Medulla oblongata (tissue), 1 donor: ENCODE data around the gene ZFP36L2.
"Not testable (repeated sequence)": the region's sequence is repeated elsewhere in the genome, so short reads cannot be mapped to it uniquely, and the experiment has no call there.

Experiments used
- DNase-seq: peaks from one replicate; pipeline ENCODE4 v3.0.0-alpha.2; 2015; ENCODE audit errors: extremely low spot score

ZFP36L2 gene

DNA sequence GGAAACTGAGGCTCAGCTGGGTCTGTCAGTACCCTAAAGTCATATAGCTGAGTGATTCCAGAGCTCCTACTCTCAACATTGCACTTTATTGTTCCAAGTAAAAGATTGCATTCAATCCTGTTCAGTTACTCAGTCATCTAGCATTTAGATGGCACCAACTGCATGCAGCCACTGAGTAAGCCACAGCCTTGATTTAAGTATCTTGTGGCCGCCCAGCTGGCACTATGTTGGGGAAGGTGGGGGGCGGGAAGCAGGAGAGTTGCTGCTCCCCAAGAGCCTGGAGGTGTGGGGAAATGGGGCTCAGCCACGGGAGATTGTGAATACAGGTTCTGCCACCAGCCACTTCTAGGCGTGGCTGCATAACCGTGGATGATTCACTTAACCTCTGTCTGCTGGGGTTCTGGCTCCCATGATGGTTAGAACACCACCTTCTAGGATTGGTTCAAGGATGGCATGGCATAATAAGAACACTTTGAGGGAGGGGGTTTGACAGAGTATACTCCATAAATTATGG, 17.1 kb downstream of the ZFP36L2 start:
- no peak for DNase-seq

DNA sequence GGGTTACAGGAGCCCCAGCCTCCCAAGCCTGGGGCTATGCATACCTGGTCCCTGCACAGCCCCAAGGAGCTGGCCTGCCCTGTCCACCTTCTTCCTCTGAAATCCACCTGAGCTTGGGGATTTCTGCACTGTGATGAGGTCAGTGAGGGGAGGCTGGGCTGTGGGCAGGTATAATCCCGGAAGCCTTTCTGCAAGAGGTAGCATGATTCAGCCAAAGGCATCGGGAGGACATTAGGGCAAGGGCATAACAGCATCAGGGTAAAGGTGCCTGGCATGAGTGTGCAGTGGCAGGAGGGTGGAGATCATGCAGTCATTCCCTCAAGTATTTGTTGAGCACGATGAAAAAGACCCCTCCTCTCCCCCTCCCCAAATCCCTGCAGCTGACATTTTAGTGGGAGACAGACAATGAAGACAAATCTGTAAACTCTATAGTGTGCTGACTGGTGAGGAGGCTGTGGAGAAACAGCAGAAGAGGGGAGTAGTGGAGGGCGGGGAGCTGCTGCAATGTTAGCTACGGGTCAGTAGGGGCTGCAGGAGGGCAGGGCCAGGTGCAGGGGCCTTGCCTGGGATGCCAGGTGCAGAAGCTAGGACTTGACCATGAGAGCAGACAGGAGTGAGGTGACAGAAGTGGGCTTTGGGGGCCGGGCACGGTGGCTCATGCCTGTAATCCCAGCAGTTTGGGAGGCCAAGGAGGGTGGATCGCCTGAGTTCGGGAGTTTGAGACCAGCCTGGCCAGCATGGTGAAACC, 18.7 kb downstream of the ZFP36L2 start:
- no peak for DNase-seq

DNA sequence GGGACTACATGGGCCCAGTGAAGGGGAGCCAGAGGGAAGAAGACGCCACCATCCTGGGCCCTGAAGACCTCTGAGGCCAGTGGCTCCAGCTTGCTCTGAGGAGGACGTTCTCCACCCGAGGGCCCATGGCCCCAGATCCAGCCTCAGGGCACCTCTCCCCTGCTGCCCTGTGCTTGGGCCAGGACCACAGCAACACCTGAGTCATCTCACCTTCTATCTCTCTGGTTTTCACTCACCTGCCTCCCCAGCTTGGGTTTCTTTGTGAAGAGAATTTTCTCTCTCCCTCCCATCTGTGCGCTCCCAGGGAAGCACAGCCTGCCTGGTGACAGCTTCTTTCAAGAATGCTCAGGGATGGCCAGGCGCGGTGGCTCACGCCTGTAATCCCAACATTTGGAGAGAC, 19.8 kb downstream of the ZFP36L2 start:
- no peak for DNase-seq

DNA sequence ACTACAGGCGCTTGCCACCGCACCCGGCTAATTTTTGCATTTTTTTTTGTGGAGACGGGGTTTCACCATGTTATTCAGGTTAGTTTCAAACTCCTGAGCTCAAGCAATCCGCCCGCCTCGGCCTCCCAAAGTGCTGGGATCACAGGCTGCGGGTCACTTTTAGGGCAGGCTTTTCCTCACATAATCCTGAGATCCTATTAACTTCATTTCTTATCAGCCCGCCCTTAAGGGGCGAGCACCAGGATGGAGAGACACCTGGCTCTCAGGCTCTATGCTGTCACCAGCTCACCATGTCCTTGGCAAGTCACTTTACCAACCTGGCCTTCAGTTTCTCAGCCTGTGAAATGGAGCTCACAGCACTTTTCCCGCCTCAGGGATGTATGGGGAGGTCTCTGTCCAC, 23.0 kb downstream of the ZFP36L2 start:
- DNase-seq, result no peak

DNA sequence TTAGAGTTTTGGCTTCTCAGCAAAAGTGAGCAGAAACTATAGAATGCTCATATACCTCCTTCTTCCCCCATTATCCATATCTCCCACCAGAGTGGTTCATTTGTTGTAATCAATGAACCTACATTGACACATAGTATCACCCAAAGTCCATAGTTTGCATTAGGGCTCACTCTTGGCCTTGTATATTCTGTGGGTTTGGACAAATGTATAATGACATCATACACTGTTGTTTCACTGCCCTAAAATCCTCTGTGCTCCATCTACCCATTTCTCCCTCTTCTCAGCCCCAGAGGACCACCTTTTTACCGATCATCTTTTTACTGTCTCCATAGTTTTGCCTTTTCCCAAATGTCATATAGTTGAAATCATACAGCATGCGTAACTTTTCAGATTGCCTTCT, 24.1 kb downstream of the ZFP36L2 start:
- no peak for DNase-seq

DNA sequence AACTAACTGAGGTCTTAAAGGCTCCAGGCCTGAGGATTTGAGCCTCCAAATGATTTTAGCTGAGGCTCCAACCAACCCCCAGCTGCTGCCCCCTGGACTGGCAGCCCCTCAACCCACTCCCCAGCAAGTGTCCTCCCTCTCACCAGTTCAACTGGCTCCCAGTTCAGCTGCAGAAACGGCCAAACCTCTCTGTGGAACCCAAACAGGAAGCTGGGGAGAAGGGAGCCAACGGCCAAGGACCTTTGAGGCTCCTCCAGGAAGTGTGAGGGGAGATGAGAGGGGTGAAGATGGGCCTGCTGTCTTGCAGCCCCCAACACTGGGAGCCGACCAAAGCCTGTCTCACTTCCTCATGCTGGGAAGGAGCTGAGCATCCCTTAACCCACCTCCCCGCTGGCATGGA, 24.9 kb downstream of the ZFP36L2 start:
- DNase-seq, result no peak

DNA sequence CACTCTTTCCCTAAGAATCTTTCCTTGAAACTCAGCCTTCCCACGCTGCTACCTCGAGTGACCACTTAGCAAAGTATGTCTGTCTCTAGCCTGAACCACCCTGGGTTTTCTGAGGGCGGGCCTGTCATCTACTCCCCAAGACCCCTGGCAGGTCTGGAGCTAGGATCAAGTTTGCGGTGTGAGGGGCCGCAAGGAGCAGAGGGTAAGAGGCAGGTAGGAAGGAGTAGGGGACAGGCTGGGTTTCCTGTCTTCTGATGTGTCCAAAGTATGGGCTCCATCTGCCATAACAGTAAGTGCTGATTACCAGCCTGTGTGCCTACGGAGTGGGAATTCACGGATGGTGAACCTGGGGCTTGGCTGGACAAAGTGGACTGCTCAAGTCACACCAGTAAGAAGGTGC, 25.4 kb downstream of the ZFP36L2 start:
- no peak for DNase-seq

DNA sequence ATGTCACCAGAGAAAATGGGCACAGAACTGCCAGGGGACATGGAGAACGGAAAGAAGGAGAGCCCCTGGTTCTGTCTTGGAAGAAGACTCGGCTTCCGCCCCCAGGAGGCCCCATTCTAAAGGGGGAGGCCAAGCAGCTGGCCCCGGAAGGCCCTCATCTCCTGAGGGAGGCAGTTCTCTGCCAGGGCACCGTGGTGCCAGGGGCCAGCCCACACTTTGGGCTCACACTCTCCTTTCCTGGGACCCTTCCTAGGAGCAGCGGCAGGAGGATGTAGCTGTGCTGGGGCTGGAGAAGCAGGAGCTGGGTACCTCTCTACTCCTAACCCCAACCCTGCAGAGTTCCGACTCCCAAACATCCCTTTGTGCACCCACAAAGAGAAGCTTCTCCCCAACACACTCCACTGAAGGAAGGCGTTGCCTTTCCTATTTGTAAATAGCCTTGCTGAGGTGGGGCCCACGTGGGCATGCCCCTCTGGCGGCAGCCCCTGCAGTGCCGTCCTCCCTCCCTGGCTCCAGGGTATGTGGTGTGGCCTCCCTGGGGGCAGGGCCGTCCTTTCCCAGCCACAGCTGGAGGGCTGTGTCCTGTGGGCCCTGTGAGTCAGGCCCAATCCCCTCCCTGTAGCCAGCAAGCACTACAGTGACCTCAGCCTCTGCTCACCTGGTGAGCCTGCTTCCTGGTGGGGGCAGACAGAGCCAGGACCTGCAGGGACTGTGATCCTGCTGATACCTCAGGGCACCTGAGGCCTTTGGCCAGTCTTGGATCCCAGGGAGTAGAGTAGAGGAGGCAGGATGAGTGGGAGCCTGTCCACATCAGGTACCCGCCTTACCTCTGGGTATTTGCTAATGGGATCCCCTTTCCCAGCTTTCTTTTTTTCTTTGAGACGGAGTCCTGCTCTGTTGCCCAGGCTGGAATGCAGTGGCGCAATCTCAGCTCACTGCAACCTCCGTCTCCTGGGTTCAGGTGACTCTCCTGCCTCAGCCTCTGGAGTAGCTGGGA, 26.6 kb downstream of the ZFP36L2 start:
- DNase-seq, result no peak

DNA sequence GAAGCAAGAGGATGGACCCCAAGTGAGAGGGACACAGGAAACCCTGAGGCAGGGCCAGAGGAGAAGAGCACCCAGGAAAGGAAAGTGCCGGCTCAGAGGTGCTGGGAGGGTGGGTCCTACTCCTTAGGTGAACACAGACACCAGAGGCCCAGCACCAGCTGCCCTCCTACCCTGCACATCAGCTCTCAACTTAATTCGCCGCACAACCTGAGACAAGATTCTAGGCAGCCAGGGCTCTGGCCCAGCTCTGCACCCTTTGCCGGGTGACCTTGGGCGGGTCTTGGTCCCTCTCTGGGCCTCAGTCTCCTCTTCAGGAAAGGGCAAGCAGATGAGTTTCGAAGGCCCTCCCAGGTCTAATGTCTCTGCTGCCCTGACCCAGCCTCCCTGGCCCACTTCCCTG, 28.1 kb downstream of the ZFP36L2 start:
- no peak for DNase-seq

DNA sequence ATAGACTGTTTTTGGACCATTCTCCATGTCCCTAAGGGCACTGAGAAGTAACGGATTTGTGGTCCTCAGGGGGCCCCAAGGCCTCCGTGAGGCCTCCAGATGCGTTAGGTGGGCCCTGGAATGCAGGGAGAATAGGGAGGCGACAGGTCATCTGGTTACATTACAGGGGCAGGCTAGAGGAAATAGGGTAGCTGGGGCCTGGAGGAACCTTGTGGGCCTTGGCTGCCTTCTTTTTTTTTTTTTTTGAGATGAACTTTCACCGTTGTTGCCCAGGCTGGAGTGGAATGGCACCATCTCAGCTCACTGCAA, 28.9 kb downstream of the ZFP36L2 start:
- DNase-seq, result no peak

DNA sequence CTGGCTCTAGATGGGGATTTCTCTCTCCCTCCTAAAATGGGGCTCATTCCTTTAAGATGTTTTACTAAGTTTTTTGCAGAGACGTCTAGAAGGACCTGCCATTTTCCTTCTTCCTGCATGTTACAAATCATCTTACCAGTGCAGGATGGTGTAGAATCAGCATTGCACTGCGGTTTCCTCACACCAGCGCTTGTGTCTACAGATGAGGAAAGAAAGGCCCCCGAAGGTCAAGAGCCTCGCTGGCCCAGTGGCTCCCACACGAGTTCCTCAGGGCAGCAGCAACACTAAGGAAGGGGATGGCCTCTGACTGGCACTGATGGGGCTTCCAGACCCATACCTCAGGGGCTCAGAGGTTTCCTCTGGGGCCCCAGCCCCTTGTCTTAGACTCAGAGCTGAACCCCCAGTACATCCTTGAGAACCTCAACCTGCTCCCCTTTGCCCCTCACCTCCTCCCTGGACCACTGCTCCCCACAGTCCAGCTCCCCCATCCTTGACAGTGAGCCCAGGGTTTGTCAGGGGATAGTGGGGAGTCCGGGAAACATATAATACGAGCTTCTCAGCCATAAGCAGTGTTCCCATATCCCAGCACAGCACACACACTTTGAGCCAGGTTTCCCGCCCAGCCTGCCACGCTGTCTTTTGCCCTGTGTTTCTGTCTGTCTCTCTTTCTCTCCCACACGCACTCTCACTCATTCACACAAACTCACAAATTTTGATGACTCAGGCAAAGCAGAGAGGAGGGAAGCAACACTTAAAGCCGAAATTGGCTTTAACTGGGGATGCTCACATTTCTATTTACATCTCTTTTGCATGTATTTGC, 29.4 kb downstream of the ZFP36L2 start:
- DNase-seq, result no peak

DNA sequence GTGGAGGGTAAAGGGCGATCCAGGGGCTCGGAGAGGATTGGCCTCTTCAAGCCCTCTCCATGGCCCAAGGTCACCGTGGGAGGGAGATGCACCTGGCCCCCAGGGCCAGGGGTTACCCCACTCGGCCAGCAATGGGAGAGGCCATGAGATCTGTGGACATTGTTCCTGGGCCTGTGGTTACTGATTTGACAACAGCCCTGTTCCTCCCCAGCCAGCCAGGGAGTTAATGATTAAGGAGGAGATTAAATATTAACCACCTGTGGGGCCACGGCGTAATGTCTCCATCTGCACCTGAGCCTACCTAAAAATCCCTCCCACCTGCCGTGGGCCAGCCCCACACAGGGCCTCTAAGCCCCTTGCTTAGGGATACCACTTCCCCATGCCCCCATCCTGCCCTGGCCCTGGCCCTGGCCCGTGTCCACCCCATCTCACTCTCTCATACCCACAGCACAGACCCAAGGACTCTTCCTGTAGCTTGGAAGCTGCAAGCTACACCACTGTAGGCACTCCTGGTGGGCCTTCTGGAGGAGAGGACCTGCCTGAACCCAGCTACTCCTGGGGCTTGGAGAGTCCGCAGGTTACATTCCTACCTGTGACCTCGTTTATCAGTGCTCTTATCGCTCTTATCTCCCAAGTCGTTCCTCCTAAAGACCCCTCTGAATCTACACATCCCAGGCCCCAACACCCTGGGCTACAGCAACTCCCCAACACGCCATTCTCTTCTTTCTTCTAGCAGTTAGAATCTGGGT, 32.1 kb downstream of the ZFP36L2 start:
- DNase-seq, result no peak

DNA sequence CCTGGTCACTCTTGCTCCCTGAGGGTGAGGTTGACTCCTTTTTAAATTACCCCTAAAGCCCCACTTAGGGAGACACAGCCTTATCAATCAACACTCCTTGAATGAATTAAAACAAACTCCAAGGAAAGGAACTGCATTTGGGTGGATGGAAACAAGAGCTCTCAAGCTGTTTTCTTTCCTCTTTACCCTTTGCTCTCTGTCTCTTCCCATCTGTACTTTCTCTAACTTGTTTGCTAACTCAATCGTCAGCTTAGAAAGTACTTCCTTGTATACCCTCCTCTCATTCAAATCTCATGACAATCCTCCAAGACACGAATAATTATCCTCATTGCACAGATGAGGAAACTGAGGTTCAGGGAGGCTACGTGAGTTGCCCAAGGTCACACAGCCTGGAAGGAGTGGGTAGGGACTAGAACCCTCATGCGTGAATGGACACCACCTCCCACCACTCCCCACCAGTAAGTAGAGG, 32.7 kb downstream of the ZFP36L2 start:
- DNase-seq, result no peak

DNA sequence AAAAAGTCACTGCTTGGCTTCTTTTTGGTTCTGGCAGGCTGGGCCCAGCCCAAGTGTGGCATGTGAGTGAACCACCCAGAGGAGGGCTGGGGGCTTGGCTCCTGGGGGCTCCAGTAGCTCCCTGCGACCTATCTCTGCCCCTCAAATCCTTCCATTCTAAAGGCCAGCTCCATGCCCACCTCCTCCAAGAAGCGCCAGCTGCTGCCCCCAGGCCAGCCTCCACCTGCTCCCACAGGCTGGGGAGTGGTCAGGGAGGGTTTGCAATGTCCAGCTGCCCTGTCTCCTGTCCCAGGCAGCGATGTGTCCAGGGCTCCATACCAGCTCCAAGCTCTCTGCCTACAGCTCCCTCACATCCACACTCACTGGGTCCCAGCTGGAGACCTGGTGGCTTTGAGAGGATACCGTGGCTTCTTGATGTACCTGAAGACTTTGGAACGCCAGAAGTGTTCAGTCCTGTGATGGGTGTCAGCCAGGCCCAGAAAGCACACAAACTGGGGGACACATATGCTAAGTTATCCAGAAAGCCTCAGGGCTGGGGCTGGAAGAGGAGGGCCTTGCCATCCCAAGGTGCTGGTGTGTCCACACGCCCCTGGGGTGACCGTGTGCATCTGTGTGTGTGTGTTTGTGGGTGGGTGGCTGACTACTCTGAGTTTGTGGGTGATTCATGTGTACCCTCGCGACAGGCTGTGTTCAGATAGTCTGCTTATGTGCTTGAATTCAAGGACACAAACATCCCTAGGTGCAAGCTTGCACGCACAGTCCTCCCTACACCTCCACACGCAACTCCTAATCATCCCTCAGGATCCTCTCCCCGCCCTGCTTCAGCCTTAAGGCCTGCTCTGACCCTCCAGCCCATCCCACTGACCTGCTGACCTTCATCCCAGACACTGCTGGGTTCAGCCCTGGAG, 33.4 kb downstream of the ZFP36L2 start:
- DNase-seq, result no peak

DNA sequence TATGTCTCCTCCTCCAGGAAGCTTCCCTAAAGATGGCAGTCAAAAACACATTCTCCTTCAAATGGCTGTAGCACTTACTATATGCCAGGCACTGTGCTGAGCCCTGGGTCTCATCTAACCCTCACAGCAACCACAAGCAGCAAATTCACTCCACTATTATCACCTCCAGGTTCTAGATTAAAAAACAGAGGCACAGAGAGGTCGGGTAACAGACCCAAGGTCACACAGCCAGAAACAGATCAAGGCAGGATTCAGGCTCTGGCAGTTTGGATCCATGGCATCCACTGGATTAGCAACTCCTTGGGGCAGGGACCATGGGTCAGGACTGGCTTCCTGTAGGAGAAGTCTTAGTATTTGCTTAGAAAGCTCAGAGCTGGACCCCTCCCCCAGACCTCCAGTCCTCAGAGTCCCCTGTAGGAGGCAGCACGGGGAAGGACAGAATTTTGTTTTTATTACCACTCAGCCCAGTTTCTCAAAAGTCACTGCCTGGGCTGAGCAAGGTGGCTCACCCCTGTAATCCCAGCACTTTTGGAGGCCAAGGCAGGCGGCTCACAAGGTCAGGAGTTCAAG, 34.4 kb downstream of the ZFP36L2 start:
- no peak for DNase-seq

DNA sequence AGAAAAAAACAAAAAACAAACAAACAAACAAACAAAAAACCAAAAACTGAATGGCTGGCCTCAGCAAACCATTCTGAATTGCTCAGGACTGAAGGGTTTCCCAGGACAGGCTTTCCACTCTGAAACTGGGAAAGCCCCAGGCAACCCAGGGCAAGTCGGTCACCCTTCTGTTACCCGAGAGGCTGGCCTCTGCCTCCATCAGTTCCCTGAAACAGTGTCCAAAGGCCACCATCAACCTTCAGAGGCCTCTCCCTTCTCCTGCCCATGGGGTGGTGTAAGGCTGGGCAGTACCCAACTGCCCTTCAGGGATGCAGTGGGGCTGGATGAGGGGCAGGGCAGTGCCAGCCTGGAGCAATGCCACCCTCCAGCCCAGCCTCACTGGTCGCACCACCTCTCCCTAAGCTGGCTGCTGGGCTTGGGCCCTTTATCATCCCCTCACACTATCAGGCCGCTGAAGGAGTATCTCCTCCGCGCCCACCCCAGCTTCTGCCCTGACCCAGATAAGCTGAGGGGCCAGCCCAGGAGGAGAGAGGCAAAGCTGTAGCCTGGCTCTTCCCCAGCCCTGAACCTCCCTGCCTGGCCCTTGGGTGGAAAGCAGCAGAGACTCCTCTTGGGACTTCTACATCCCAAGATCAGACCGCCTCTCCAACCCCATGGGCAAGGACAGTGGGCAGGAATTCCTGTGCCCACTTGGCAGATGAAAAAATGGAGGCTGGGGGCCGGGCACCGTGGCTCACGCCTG, 35.9 kb downstream of the ZFP36L2 start:
- DNase-seq, result no peak

DNA sequence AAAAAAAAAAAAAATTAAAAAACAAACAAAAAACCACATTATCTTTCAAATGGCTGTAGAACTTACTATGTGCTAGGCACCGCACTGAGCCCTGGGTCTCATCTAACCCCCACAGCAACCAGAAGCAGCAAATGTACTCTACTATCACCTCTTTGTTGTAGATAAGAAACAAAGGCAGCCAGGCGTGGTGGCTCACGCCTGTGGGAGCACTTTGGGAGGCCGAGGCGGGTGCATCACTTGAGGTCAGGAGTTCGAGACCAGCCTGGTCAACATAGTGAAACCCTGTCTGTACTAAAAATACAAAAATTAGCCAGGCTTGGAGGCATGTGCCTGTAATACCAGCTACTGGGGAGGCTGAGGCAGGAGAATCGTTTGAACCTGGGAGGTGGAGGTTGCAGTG, 36.5 kb downstream of the ZFP36L2 start:
- DNase-seq, result not testable (repeated sequence)

DNA sequence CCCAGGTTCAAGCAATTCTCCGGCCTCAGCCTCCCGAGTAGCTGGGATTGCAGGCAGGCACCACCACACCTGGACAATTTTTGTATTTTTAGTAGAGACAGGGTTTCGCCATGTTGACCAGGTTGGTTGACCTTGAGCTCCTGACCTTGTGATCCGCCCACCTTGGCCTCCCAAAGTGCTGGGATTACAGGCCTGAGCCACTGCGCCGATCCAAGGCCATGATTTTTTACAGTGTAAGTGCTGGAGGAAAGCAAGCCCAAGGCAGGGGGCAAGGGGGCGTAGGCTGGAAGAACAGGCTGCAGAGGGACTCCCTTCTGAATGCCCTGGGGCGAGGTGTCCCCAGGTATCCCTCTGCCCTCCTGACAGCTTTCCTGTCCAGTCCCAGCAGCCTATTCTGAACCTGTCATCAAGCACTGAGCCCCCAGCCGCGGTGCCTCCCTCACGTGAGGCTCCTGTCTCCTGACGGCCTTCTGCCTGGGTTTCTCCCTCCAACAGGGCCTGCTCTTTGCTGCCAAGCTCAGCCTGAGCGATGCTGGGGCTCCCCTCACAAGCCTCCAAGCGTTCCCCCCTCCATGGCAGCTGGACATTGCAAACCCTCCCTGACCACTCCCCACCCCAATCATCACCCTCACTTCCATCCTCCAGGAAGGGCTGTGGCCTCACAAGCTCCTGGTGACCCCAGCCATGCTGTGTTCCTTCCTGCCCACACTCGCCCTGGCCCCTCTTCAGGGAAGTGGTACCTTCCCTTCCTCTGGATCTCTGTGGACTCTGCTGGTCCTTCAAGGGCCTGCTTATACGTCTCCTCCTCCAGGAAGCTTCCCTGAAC, 37.6 kb downstream of the ZFP36L2 start:
- no peak for DNase-seq
